Measurements from ENCODE around the gene REV3L. TPM values are rescaled to one million over a fixed set of nuclear protein-coding genes. Genes with fewer than 3 reads are reported as not detected.

The REV3L gene
- total and polyA plus RNA-seq, 4 donors, result 8.8 to 91.4 (median 19.8) TPM

DNA sequence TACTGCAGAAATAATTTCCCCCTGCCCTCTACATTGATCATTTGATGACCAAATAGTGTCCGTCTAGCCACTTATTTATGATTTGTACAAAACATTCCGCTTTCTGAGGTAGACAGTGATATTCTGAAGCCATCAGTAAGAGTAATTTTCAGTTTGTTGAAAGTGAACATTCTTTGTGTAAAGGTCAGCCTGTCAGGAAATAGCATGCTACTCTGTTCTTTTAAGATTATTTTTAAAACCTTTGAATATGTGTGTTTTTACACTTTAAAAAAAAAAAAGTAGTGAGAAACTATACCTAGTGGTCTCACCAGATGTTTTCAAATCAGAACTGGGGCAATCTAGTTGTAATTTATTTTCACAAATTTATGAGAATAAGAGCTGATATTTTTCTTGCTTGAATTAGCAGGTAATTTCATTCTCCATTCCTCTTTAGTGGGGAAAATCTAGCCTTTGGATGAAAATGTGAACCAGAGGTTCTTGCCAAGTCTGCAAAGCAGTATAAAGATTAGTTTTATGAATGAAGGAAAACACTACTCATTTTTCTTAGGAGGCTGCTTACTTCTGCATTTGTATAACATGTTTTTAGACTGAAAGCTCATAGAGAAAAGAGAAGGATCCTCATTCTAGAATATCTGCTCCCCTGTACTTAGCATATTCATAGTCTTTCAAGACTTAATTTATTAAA, 12.1 kb upstream of the REV3L start:
- Histone ChIP-seq H3K9ac (ENCODE audit: insufficient read depth in 1 of 2, low read length in 2 of 2) (no peak overlapping the region), H3K9me3 (ENCODE audit: control insufficient read depth in 4 of 4, insufficient read depth in 3 of 4, low read length in 3 of 4) (no peaks in the 10 kb centered on the region), H3K4me3 (no peak overlapping the region), H3K27me3 (ENCODE audit: control insufficient read depth in 3 of 3, insufficient read depth in 3 of 3, low read length in 2 of 3) (no peaks in the 10 kb centered on the region), H3K27ac (ENCODE audit: low read depth in 1 of 2, low read length in 1 of 2) (no peak overlapping the region), H3K36me3 (ENCODE audit: control insufficient read depth in 4 of 4, insufficient read depth in 4 of 4, low read length in 4 of 4) (peaks cover 0 to 2% (median 0%) of the 10 kb centered on the region in 4 donors), H3K4me1 (ENCODE audit: control insufficient read depth in 5 of 5, insufficient read depth in 5 of 5, low read length in 5 of 5) (peaks cover 0 to 5% (median 2%) of the 10 kb centered on the region in 5 donors)
- TF ChIP-seq, protein P1, sequence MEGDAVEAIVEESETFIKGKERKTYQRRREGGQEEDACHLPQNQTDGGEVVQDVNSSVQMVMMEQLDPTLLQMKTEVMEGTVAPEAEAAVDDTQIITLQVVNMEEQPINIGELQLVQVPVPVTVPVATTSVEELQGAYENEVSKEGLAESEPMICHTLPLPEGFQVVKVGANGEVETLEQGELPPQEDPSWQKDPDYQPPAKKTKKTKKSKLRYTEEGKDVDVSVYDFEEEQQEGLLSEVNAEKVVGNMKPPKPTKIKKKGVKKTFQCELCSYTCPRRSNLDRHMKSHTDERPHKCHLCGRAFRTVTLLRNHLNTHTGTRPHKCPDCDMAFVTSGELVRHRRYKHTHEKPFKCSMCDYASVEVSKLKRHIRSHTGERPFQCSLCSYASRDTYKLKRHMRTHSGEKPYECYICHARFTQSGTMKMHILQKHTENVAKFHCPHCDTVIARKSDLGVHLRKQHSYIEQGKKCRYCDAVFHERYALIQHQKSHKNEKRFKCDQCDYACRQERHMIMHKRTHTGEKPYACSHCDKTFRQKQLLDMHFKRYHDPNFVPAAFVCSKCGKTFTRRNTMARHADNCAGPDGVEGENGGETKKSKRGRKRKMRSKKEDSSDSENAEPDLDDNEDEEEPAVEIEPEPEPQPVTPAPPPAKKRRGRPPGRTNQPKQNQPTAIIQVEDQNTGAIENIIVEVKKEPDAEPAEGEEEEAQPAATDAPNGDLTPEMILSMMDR (IDR thresholded peaks at IDR 0.05; ENCODE audit: control extremely low read depth, extremely low read depth), result no peak
- WGBS, 2 donors, result 95 to 97% methylated on average over 2 of the region's 2 CpGs
- DNase-seq (no peak), ATAC-seq (ENCODE audit: insufficient read depth, low FRiP score) (no peak)

DNA sequence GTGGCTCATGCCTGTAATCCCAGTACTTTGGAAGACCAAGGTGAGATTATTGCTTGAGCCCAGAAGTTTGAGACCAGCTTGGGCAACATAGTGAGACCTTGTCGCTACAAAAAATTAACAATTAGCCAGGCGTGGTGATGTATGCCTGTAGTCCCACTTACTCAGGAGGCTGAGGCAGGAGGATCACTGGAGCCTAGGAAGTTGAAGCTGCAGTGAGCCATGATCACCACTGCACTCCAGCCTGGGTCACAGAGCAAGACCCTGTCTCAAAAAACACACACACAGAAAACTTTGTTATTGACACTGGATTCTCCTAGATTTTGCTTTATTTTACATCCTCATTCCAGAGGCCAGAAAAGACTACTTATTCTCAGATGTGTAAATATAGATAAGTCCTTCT, 9.5 kb upstream of the REV3L start:
- TF ChIP-seq, protein P1 (IDR thresholded peaks at IDR 0.05; ENCODE audit: control extremely low read depth, extremely low read depth), result no peak
- Histone ChIP-seq H3K4me3 (no peak overlapping the region), H3K27ac (ENCODE audit: low read depth in 1 of 2, low read length in 1 of 2) (no peak overlapping the region), H3K9me3 (ENCODE audit: control insufficient read depth in 4 of 4, insufficient read depth in 3 of 4, low read length in 3 of 4) (no peaks in the 10 kb centered on the region), H3K27me3 (ENCODE audit: control insufficient read depth in 3 of 3, insufficient read depth in 3 of 3, low read length in 2 of 3) (no peaks in the 10 kb centered on the region), H3K9ac (ENCODE audit: insufficient read depth in 1 of 2, low read length in 2 of 2) (no peak overlapping the region), H3K4me1 (ENCODE audit: control insufficient read depth in 5 of 5, insufficient read depth in 5 of 5, low read length in 5 of 5) (peaks cover 0 to 7% (median 2%) of the 10 kb centered on the region in 5 donors), H3K36me3 (ENCODE audit: control insufficient read depth in 4 of 4, insufficient read depth in 4 of 4, low read length in 4 of 4) (peaks cover 0 to 3% (median 3%) of the 10 kb centered on the region in 4 donors)
- no peak for DNase-seq
- no peak for ATAC-seq (ENCODE audit: insufficient read depth, low FRiP score)
- 98 to 100% methylated on average over 2 of the region's 2 CpGs for WGBS, 2 donors

DNA sequence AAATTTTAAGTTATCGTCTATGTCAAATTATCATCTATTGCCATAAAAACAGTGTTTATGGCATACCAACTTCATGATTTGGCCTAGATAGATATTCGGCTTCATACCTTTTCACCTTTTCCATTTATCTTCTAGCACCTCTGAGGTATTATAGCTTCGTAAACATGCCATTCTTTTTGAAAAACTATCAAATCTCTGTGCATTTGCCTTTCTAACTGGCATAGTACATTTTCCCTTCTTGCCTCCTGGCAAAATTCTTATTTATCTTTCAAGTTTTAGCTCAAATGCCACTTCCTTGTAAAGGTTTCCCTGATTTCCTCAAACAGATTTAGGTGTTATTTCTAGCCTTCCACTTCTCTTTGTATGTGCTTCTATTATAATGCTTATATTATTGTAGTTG, 7.0 kb upstream of the REV3L start:
- no peaks in the 10 kb centered on the region for H3K27me3 ChIP-seq (ENCODE audit: control insufficient read depth in 3 of 3, insufficient read depth in 3 of 3, low read length in 2 of 3)
- TF ChIP-seq, protein P1 (IDR thresholded peaks at IDR 0.05; ENCODE audit: control extremely low read depth, extremely low read depth), result no peak
- no peak for ATAC-seq (ENCODE audit: insufficient read depth, low FRiP score)
- DNase-seq, result no peak
- H3K9ac ChIP-seq (ENCODE audit: insufficient read depth in 1 of 2, low read length in 2 of 2), result no peak overlapping the region
- WGBS, 2 donors, result 94 to 97% methylated on average over 3 of the region's 3 CpGs
- H3K36me3 ChIP-seq (ENCODE audit: control insufficient read depth in 4 of 4, insufficient read depth in 4 of 4, low read length in 4 of 4), result peaks cover 0 to 6% (median 3%) of the 10 kb centered on the region in 4 donors
- peaks cover 0 to 10% (median 2%) of the 10 kb centered on the region in 5 donors for H3K4me1 ChIP-seq (ENCODE audit: control insufficient read depth in 5 of 5, insufficient read depth in 5 of 5, low read length in 5 of 5)
- no peaks in the 10 kb centered on the region for H3K9me3 ChIP-seq (ENCODE audit: control insufficient read depth in 4 of 4, insufficient read depth in 3 of 4, low read length in 3 of 4)
- no peak overlapping the region for H3K27ac ChIP-seq (ENCODE audit: low read depth in 1 of 2, low read length in 1 of 2)
- no peak overlapping the region for H3K4me3 ChIP-seq

Measured in lung (tissue), 12 donors.